Vagina (tissue), 2 donors: ENCODE measurements around the gene LRFN4. TPM values are rescaled to one million over a fixed set of nuclear protein-coding genes. Genes with fewer than 3 reads are reported as not detected.

Experiments
- DNase-seq, 2 donors: peaks; one replicate each; pipeline ENCODE4 v3.0.0-alpha.2; 2017; ENCODE audit errors: extremely low spot score in 2 of 2
- H3K27ac ChIP-seq: fragments of 200-600 bp; sonication (generic); one replicate; pipeline ENCODE4 v1.5.1; 2019
- H3K27me3 ChIP-seq: fragments of 200-600 bp; sonication (generic); one replicate; pipeline ENCODE4 v1.5.1; 2019
- H3K36me3 ChIP-seq, 2 donors: fragments of 200-600 bp; sonication (generic); one replicate each; pipeline ENCODE4 v1.5.1; 2017 to 2019
- H3K4me1 ChIP-seq: fragments of 200-600 bp; sonication (generic); one replicate; pipeline ENCODE4 v1.5.1; 2019
- H3K4me3 ChIP-seq, 2 donors: fragments of 200-600 bp; sonication (generic); 1 replicate in 1 of 2; 2 replicates in 1 of 2; pipeline ENCODE4 v1.5.1; 2016 to 2019
- H3K9me3 ChIP-seq: fragments of 200-600 bp; sonication (generic); one replicate; pipeline ENCODE4 v1.5.1; 2019
- CTCF ChIP-seq, 3 experiments: fragments of 450-650 bp in 2 of 3; fragments of 200-600 bp in 1 of 3; sonication (generic) in 1 of 3; IDR thresholded peaks; one replicate each; pipeline ENCODE4 v1.5.1; 2017 to 2019; ENCODE audit warnings: antibody characterized with exemption in 3 of 3, mild to moderate bottlenecking in 2 of 3, moderate library complexity in 2 of 3
- POLR2A ChIP-seq, 2 donors: fragments of 450-650 bp; IDR thresholded peaks; one replicate each; pipeline ENCODE4 v1.6.1; 2017; ENCODE audit warnings: antibody characterized with exemption in 2 of 2, mild to moderate bottlenecking in 2 of 2, moderate library complexity in 2 of 2
- POLR2AphosphoS5 ChIP-seq, 2 donors: sonication (generic); formaldehyde crosslinking; IDR thresholded peaks; one replicate each; pipeline ENCODE4 v1.9.0; 2017; ENCODE audit warnings: antibody characterized with exemption in 2 of 2, mild to moderate bottlenecking in 2 of 2, low read depth in 1 of 2; ENCODE audit not compliant: insufficient read depth in 1 of 2
- intact Hi-C: fragments of 100-400 bp; cut with DNase I; formaldehyde crosslinking; loops from one replicate; pipeline ENCODE4 v1.15.1; 2023
- total RNA-seq: library from RNA; depleted of rRNA; stranded (reverse); fragments of >200 nt; gene quantifications from one replicate; pipeline ENCODE4 v1.2.3, GENCODE V29; 2016

The LRFN4 gene
- total RNA-seq, 1 donor from 2014 or later, result 8.1 TPM

DNA sequence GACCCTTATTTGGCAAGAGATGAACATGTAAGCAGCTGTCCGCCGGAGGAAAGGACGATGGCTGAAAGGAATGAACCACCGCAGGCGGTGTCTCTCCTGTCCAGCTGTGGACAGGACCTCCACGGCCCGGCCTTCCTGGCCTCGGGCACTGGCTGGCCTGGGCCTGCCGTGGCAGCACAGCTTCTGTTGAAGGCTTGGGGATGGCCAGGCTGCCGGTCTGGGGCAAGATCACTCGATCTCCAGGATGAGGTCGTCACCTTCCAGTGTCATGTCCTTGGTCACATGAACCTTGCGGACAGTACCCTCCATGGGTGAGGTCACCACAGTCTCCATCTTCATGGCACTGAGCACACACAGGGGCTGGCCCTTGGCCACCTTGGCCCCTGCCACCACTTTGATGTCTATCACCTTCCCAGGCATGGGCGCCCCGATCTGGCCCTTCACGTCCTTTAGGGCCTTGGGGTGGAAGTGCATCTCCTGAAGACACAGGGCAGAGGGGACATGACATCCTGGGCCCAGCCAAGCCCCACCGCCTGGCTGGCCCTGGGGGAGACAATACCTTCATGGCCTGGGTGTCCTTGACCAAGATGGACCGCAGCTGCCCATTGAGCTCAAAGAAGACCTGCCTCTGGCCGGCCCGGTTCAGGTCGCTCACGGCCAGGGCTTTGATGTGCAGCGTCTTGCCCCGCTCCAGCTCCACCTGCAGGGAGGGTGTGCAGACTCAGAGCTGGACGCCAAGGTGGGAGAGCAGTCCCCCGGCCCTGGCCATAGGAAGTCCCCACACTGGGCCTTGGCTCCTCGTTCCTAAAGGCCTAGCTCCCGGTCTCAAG is 8.0 kb upstream of the LRFN4 start:
- Histone ChIP-seq H3K4me3 (no peak overlapping the region), H3K4me1 (peaks cover 16% of the 10 kb centered on the region), H3K27ac (no peak overlapping the region), H3K36me3 (peaks cover 0 to 22% of the 10 kb centered on the region in 2 donors), H3K9me3 (no peaks in the 10 kb centered on the region), H3K27me3 (no peaks in the 10 kb centered on the region)
- intact Hi-C loops, result no loop called here
- no peak for DNase-seq
- TF ChIP-seq CTCF (IDR thresholded peaks at IDR 0.05) (no peak), POLR2A (IDR thresholded peaks at IDR 0.05) (no peak), POLR2AphosphoS5 (IDR thresholded peaks at IDR 0.05; ENCODE audit: insufficient read depth in 1 of 2, low read depth in 1 of 2) (no peak)

GRCh38 chr11:66849501-66850234 is 7.2 kb upstream of the LRFN4 start:
- DNase-seq, result no peak
- intact Hi-C loops, result no loop called here
- TF ChIP-seq POLR2A (IDR thresholded peaks at IDR 0.05) (no peak), CTCF (IDR thresholded peaks at IDR 0.05) (no peak), POLR2AphosphoS5 (IDR thresholded peaks at IDR 0.05; ENCODE audit: insufficient read depth in 1 of 2, low read depth in 1 of 2) (no peak)
- Histone ChIP-seq H3K36me3 (peaks cover 0 to 22% of the 10 kb centered on the region in 2 donors), H3K27ac (no peak overlapping the region), H3K4me3 (no peak overlapping the region), H3K4me1 (peaks cover 8% of the 10 kb centered on the region), H3K9me3 (no peaks in the 10 kb centered on the region), H3K27me3 (no peaks in the 10 kb centered on the region)

GRCh38 chr11:66850235-66850587 is 6.7 kb upstream of the LRFN4 start:
- no peak for DNase-seq
- Histone ChIP-seq H3K27me3 (no peaks in the 10 kb centered on the region), H3K27ac (no peak overlapping the region), H3K36me3 (peaks cover 0 to 19% of the 10 kb centered on the region in 2 donors), H3K4me1 (peaks cover 5% of the 10 kb centered on the region), H3K9me3 (no peaks in the 10 kb centered on the region), H3K4me3 (no peak overlapping the region)
- TF ChIP-seq POLR2A (IDR thresholded peaks at IDR 0.05) (no peak), POLR2AphosphoS5 (IDR thresholded peaks at IDR 0.05; ENCODE audit: insufficient read depth in 1 of 2, low read depth in 1 of 2) (no peak), CTCF (IDR thresholded peaks at IDR 0.05) (no peak)
- intact Hi-C loops, result no loop called here

DNA sequence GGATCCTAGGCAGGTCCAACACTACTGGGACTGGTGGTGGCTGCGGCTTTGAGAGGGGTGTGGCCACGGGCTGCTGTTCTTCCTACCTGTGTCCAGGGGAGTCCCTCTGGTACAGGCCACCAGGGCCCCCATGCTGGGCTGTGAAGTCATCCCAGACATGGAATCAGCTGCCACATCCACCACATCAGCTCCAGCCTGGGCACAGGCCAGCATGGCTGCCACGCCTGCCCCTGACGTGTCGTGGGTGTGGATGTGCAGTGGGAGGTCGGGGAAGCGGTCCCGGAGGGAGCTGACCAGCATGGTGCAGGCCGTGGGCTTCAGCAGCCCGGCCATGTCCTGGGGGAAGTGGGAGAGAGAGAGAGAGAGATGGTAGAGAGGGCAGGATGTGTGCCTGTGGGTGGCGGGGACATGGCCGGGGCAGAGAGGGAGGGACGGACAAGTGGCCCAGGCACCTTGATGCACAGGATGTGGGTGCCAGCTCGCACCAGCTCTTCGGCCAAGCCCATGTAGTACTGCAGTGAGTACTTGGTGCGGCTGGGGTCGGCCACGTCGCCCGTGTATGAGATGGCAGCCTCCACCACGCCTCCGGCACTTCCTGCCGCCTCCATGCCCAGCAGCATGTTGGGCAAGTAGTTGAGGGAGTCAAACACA is 6.2 kb upstream of the LRFN4 start:
- no peaks in the 10 kb centered on the region for H3K9me3 ChIP-seq
- TF ChIP-seq POLR2AphosphoS5 (IDR thresholded peaks at IDR 0.05; ENCODE audit: insufficient read depth in 1 of 2, low read depth in 1 of 2) (no peak), CTCF (IDR thresholded peaks at IDR 0.05) (no peak), POLR2A (IDR thresholded peaks at IDR 0.05) (no peak)
- no peaks in the 10 kb centered on the region for H3K27me3 ChIP-seq
- intact Hi-C loops, result no loop called here
- peaks cover 7% of the 10 kb centered on the region for H3K4me1 ChIP-seq
- H3K27ac ChIP-seq, result no peak overlapping the region
- no peak for DNase-seq
- peaks cover 0 to 14% of the 10 kb centered on the region in 2 donors for H3K36me3 ChIP-seq
- H3K4me3 ChIP-seq, result no peak overlapping the region
